Gastroesophageal sphincter (tissue), 3 donors: ENCODE data around the gene FCHSD1.
A peak's percentile ranks its signal among the peaks of the same experiment; 100 is the strongest.

Source experiments
- EP300 ChIP-seq: sonication (generic); formaldehyde crosslinking; IDR thresholded peaks from one replicate; pipeline ENCODE4 v1.6.1; 2017; ENCODE audit warnings: antibody characterized with exemption, mild to moderate bottlenecking
- POLR2A ChIP-seq, 2 donors: fragments of 450-650 bp; IDR thresholded peaks; one replicate each; pipeline ENCODE4 v1.6.1; 2017; ENCODE audit warnings: antibody characterized with exemption in 2 of 2, mild to moderate bottlenecking in 2 of 2, moderate library complexity in 1 of 2
- TF ChIP-seq, protein P1 (sequence below), 4 experiments: fragments of 200-600 bp in 2 of 4; fragments of 450-650 bp in 2 of 4; sonication (generic) in 1 of 4; IDR thresholded peaks; one replicate each; pipeline ENCODE4 v1.5.1; 2017 to 2019; ENCODE audit warnings: antibody characterized with exemption in 4 of 4, mild to moderate bottlenecking in 2 of 4, moderate library complexity in 2 of 4

DNA sequence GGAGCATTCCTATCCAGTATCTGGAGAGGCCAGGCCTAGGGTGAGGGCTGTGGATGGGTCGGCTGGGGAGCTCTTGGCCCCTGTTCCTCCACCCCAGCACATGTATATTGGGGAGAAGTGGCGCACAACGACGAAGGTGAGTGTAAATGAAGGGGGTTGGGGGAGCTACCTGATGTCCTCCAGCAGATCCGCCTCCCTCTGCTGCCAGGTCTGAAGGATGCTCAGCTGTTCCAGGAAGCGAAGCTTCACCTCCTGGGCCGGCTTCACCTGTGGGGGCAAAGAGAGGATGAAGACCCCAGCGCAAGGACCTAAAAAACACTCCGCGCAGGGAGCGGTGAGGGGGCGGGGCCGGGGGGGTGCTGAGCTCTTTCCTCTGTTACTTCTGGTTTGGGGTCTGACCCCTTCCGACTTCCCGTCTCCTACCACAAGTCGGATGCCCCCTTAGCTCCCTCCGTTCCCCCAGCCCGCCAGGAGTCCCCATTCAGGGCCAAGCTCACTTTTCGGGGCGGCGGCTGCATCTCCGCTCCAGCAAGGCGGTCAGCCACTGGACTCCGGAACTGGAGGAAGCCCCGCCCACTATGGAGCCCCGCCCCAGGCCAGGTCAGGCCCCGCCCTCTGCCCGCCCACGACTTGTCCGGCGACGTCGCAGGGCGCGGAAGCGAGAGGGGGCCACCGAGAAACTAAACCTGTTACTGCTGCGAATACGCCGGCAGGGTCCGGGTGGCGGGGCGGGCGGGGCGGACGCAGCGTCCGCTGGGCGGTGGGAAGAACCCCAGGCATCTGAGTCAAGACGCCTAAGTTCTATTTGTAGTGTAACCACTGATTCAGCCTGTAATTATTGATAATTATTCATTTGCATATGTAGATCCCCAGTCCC, at the start of gene FCHSD1:
- TF ChIP-seq, protein P1, sequence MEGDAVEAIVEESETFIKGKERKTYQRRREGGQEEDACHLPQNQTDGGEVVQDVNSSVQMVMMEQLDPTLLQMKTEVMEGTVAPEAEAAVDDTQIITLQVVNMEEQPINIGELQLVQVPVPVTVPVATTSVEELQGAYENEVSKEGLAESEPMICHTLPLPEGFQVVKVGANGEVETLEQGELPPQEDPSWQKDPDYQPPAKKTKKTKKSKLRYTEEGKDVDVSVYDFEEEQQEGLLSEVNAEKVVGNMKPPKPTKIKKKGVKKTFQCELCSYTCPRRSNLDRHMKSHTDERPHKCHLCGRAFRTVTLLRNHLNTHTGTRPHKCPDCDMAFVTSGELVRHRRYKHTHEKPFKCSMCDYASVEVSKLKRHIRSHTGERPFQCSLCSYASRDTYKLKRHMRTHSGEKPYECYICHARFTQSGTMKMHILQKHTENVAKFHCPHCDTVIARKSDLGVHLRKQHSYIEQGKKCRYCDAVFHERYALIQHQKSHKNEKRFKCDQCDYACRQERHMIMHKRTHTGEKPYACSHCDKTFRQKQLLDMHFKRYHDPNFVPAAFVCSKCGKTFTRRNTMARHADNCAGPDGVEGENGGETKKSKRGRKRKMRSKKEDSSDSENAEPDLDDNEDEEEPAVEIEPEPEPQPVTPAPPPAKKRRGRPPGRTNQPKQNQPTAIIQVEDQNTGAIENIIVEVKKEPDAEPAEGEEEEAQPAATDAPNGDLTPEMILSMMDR (IDR thresholded peaks at IDR 0.05), result peak in 1 of 4 experiments; percentile 34
- TF ChIP-seq EP300 (no peak), POLR2A (IDR thresholded peaks at IDR 0.05) (peak in 1 of 2 donors; percentile 31)
